Peyer's patch (tissue), 4 donors: ENCODE data around the gene SNAP25.

ENCODE experiments used
- CTCF ChIP-seq, 6 experiments: fragments of 450-650 bp in 4 of 6; fragments of 200-600 bp in 2 of 6; sonication (generic) in 1 of 6; IDR thresholded peaks; one replicate each; pipeline ENCODE4 v1.5.1; 2017 to 2019; ENCODE audit warnings: antibody characterized with exemption in 6 of 6, mild to moderate bottlenecking in 3 of 6, moderate library complexity in 1 of 6
- POLR2A ChIP-seq, 2 donors: fragments of 450-650 bp; IDR thresholded peaks; one replicate each; pipeline ENCODE4 v1.5.1; 2017; ENCODE audit warnings: antibody characterized with exemption in 2 of 2, mild to moderate bottlenecking in 2 of 2, moderate library complexity in 2 of 2

GRCh38 chr20:10277616-10278015 is 59.0 kb downstream of the SNAP25 start:
- TF ChIP-seq POLR2A (IDR thresholded peaks at IDR 0.05) (no peak), CTCF (IDR thresholded peaks at IDR 0.05) (no peak)
